ENCODE data around the gene ZNF335.

Gene ZNF335

GRCh38 chr20:45949542-45950329 is 22.3 kb downstream of the ZNF335 start:
- no peak for DNase-seq

- DNase-seq, result no peak
Observed at GRCh38 chr20:45948742-45949541, 23.1 kb downstream of the ZNF335 start.

- DNase-seq, result no peak
Observed at GRCh38 chr20:45948261-45948733, 23.7 kb downstream of the ZNF335 start.

GRCh38 chr20:45947110-45947866 is 24.7 kb downstream of the ZNF335 start:
- no peak for DNase-seq

- DNase-seq, result no peak
Observed at GRCh38 chr20:45946149-45946970, 25.6 kb downstream of the ZNF335 start.

- no peak for DNase-seq
Observed at GRCh38 chr20:45945678-45946148, 26.3 kb downstream of the ZNF335 start.

GRCh38 chr20:45944965-45945677 is 26.9 kb downstream of the ZNF335 start:
- no peak for DNase-seq

- no peak for DNase-seq
Observed at GRCh38 chr20:45944151-45944964, 27.6 kb downstream of the ZNF335 start.

- DNase-seq, result no peak
Observed at GRCh38 chr20:45943613-45944012, 28.4 kb downstream of the ZNF335 start.

- no peak for DNase-seq
Observed at GRCh38 chr20:45940469-45940868, 31.5 kb downstream of the ZNF335 start.

- no peak for DNase-seq
Observed at GRCh38 chr20:45940053-45940452, 31.9 kb downstream of the ZNF335 start.

GRCh38 chr20:45938727-45939438 is 33.1 kb downstream of the ZNF335 start:
- no peak for DNase-seq

- no peak for DNase-seq
Observed at GRCh38 chr20:45937765-45938164, 34.2 kb downstream of the ZNF335 start.

GRCh38 chr20:45935416-45936046 is 36.5 kb downstream of the ZNF335 start:
- no peak for DNase-seq

- peak; percentile 95 to 97 for DNase-seq
Observed at GRCh38 chr20:45934586-45935415, 37.2 kb downstream of the ZNF335 start, which contains the start of gene PCIF1. PCIF1 (plus strand) TSS chr20:45934683; CDS start chr20:45939000, 4,317 bp downstream.

GRCh38 chr20:45934046-45934585 is 37.9 kb downstream of the ZNF335 start:
- peak; percentile 69 to 86 for DNase-seq

- DNase-seq, result peak; percentile 51 to 70
Observed at GRCh38 chr20:45933266-45934045, 38.5 kb downstream of the ZNF335 start.
